GM19328 (cell line): ENCODE data around the gene TUBB.
A peak's percentile ranks its signal among the peaks of the same experiment; 100 is the strongest.

Source experiments
- ATAC-seq: cut with Tn5 transposase; IDR thresholded peaks from one replicate; pipeline ENCODE4 v1.9.1; 2021; ENCODE audit warnings: mild to moderate bottlenecking, moderate library complexity; ENCODE audit not compliant: unreplicated experiment

Gene TUBB

DNA sequence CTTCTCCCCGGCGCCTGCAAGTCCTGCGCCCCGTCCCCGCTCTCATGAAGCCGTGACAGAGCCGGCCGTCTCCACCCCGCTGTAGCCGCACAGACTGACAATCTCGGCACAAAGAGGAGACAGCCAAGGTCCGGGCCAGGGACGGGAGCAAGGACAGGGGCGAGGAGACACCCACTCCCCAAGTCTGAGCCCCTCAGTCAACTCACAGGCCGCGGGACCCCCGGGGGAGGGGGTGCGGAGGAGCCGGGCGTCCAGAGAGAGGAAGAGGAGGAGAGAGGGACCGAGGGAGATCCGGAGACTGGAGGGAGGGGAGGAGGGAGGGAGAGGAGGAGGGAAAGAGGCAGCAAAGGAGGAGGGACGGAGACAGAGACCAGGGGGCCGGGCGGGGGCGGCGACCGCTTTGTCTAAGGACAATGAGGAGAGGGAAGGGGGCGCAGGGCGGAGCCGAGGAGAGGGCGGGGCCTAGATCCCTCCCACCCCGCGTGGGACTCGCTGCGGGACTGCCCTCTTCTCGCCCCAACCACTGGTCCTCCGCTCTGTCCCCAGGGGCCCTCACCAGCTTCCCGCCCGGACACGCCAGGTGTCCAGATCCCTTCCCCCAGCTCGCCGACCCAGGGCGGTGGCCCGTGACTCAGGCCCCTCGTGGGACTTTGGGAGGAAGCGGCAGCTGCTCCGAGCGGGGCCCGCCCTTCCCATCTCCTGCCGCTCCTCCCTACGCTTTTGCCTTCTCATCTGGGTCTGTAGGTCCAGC, 33.1 kb upstream of the TUBB start:
- ATAC-seq: peak; percentile 41

DNA sequence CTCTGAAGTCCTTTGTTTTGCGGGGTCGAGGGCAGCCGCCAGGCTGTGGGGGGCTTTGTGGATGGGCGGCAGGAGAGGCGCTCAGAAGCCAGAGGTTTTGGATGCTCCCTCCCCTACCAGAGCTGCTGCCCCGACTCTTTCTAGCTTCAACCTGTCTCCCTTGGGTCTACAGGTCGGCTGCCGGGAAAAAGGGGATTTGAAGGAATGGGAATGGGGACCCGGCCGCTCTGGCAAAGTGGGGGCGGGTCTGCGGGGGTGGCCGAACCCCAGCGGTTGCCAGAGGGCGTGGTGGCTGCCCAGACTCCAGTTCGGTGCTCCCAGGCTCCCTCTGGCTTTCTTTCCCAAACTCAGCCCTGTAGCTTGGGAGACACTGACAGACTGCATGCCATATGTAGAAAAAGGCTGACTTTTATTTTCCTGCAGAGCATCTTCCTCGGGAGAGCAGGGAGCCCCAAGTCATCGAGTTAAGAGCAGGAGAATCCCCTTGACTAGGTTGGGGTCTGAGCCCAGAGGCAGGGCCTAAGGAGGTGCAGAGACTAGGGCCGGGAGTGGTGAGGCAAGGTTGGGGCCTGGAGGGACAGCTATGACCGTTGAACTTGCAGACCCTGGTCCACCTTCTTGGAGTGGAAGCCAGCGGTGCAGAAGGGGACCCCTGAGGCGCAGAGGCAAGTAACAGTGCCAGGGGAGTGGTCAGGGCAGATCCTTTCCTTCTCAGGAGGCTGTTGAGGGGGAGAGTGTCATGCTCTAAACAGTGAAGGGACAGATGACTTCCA, 32.3 kb upstream of the TUBB start:
- no peak for ATAC-seq

DNA sequence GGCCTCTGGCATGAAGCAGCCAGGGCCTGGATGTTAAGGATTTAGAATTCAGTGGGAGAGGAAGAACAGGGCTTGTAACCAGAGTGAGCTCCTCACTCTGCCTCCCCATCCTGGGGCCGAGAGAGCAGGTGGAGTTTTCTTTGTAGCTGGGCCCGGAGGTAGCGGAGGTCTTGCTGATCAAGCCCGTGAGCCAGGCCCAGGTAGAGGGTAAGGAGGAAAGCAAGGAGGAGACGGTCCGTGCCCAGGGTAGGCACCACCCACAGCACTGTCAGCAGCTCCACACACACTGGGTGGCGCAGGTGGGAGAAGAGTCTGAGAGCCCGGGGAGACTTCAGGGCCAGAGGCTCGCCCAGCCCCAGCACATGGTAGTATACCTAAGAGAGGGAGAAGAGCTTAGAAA, 31.6 kb upstream of the TUBB start:
- ATAC-seq: no peak

DNA sequence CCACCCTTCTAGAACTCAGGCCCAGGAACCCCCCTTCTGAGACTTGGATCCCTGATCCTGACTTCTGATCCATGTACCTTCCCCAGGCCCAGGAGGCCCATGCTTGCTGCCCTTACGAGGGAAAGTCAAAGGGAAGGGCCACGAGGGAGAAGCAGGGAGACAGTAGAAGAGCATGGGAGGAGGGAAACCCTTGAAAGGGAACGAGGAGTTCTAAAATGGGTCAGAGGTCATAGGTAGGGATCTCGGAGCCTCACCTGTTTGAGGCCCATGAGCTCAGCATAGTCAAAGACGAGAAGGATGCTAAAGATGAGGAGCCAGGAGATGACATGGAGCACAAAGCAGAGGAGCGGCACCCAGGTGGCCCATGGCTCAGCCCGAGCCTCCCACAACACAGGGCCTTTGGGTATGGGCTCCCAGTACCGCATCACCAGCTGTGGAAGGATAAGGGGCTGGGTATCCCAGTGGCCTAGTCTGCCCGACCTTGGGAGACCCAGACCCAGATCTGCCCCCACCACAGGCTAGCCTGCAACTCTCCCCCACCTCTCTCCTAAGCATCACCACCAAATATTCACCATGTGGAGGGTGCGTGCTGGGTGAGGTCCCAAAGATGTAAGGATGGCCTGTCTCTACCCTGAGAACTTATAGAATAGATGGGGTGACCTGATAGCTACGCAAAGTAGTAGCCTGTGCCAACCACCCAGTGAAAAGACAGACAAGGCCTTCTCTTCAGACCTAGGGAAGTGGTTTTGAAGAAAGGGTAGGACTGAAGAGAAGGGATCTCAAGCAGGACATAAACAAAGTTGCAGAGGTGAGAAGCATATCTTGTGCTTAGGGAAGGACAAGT, 30.9 kb upstream of the TUBB start:
- ATAC-seq: no peak

DNA sequence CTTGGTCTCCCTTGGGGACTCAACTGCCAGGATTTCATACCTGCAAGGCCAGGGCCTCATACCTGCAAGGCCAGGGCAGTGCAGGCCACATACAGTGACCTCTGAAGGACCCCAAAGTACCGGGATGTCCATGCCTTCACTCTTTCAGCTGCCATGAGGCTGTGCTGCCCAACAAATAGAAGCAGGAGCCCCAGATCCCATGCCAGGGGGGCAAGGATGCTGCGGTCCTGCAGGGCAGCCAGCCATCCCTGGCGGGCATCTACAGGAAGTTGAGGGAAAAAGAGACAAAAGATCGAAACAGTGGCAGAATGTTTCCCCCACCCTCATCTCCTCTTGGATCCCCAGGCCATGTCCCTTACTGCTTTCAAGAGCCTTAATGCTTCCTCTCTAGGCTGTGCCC, 30.2 kb upstream of the TUBB start:
- ATAC-seq: no peak

DNA sequence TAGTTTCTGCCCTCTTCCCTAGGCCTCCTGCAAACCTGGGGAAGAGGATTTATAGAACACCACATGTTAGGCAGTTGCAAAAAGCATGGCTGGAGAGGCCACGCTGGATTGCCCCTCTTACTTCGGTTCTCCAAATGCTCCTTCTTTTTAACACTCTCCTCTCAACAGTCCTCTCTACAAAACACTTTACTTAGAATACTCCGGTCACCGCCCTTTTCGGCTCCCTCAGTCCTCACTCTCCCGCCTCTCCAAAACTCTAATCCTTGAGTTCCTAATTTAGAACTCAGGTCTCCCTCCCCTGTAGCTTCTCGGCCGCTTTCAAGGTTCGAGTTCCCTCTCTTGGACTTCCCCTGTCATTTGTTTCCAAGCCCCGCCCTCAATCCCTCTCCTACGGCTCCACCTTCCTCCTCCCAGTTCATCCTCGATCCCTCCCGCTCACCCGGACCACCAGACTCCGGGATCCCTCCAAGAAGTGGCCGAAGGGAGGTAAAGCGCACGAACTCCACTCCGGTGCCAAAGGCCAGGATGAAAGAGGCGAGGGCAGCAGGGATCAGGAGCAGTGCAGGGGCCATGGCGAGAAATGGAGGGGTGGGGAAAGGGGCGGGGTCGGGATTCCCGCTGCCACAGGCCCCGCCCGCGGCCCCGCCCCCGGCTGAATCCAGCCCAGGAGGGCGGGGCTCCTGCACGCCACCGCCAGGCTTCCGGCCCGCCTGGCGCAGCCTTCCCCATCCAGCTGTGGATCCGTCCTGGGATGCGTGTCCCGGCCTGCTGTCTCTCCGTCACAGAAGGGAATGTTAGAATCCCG, 29.5 kb upstream of the TUBB start, which contains the start of gene NRM:
Gene NRM, minus strand, starts transcription at position 582 of the 805 bp plus-strand sequence. Its CDS starts 10 bp downstream, at position 572.
- no peak for ATAC-seq

DNA sequence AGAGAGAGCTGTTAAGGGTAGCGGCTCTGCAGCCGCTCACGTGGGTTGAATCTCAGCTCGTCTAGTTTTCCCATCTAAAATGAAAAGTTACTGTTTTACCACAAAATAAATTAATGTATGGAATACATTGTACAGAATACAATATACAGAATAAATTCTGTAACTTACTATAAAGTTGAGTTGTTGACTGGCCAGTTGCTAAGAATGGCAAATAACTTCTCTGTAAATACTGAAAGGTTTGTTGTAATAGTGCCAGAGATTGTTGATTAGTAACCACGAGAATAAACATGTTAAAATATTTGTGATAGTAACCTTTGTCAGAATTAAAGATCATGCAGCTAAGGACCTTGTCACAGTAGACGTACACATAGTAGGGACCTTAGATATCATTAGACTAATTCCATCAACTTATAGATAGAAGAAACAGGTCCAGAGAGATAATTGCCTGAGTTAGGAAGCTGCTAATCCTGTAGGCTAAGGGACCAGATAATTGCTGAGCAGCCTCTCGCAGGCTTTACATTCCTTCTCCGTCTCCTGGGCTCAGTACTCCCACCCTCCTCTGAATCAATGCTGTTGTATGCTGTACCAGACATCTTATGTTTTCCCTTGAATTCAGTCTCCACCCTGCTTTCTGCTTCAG, 28.8 kb upstream of the TUBB start:
- no peak for ATAC-seq

DNA sequence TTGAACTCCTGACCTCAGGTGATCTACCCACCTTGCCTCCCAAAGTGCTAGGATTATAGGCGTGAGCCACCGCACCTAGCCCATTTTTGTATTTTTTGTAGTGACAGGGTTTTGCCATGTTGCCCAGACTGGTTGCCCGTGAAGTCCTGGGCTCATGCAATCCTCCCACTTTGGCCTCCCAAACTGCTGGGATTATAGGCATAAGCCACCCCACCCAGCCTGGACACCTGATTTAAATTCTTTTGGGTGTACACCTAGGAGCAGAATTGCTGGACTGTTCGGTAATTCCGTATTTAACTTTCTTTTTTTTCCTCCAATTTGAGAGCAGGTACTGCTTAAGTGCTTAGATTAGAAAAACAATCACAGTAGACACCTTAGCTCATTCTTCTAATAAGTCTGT, 23.7 kb upstream of the TUBB start:
- ATAC-seq: no peak

DNA sequence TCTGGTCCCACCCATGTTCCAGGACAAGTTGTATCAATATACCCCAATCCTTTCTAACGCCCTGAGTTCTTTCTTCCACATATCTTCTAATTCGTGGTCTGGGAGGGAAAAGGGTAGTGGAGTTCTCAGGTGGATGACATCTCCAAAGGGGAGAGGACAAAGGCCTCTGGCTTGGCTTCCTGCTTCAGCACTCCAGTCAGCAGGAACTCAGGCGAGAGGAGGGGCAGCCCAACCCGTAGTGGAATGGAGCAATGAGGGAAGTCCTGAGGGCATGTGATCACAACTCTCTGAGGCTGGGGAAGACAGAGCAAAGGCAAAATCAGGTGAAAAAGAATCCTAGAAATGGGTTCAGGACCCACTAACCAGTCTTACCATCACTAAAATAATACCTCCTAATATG, 19.8 kb upstream of the TUBB start:
- ATAC-seq: no peak

DNA sequence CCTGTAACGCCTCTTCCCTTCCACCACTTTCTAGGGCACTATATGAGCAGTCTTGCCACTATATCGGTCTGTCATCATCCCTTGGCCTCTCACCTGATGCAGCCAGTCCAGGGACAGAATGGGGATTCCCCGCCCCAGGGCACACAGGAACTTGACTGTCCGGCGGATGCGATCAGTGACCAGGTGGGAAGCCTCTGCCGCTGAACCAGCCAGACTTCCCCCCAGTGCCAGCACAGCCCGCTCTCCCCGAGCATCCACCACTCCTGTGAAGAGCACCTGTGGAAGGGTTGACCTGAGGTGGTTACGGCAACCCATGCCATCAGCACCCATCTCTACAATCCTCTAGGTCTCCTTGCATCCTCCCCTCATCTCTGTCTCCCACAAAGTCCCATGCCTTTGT, 17.1 kb upstream of the TUBB start:
- no peak for ATAC-seq

DNA sequence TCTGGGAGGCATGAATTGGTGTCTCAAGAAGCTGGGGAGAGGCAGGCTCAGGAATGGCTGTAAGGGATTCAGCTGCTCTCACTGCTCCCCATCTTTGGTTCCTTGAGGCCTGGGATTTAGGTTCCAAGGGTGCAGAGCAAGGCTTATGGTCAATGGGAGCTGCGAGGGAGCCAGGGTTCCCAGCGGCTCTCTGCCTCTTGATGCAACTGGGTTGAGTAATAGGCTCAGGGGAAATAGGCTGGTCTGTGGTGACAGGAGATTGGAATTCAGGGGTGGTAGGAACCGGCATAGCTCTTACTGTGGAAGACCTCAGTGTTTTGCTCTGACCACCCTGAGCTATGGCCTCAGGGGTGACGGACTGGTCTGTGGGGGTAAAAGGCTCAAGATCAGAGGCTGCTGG, 16.3 kb upstream of the TUBB start:
- no peak for ATAC-seq

DNA sequence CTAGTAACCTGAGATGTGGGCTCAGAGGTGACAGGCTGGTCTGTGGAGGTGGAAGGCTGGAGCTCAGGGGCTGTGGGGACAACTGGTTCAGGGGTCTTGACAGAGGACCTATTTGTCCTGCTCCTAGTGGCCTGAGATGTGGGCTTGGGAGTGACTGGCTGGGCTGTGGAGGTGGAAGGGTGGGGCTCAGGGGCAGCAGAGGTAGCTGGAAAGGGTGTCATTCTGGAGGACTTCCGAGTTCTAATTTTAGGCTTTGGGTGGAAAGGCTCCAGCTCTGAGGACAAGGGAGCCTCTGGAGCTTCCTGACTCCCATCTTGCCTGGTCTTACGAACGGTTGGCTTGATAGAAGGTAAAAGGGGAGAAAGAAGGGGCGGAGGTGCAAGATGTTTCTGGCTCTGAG, 14.5 kb upstream of the TUBB start:
- ATAC-seq: no peak

DNA sequence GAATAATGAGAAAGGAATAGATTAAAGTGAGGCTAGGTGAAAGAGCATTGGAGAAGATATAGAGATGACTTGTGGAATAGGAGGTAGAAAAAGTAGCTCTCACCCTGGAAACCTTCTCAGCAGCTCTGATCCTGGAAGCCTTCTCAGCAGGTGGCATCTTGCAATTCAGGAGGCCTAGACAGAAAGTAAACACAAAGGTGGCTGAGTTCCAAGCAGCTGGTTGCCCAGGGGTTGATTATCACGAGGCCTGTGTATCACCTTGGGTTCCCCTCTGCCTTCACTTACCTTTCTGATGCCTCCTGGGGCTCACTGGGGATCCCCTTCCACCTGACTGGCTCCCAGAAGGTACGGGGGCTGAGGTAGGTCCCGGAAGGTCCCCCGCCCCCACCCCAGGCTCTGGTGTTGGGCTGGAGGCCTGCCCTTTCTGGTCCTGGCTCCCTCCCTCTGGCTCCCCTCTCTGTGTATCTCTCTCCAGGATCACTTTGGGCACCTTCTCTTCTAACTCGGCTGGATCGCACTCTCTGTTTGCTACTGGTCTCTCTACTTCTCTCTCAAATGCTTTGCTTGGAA, 12.8 kb upstream of the TUBB start:
- ATAC-seq: no peak

DNA sequence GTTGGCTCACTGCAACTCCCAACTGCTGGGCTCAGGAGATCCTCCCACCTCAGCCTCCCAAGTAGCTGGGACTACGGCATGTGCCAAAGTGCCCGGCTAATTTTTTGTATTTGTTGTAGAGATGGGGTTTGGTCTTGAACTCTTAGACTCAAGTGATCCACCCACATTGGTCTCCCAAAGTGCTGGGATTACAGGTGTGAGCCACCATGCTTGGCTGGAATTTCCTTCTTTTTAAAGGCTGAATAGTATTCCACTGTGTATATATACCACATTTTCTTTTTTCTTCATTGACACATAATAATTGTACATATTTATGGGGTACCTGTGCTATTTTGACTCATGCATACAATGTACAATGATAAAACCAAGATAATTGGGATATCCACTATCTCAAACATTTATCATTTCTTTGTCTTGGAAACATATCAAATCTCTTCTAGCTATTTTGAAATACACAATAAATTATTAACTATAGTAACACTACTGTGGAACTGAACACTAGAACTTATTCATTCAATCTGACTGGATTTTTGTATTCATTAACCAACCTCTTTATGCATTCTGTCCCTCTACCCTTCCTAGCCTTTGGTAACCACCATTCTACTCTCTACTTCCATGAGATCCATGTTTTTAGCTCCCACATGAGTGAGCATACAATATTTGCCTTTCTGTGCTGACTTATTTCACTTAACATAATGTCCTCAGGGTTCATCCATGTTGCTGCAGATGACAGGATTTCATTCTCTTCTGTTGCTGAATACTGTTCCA, 10.9 kb upstream of the TUBB start:
- ATAC-seq: no peak

DNA sequence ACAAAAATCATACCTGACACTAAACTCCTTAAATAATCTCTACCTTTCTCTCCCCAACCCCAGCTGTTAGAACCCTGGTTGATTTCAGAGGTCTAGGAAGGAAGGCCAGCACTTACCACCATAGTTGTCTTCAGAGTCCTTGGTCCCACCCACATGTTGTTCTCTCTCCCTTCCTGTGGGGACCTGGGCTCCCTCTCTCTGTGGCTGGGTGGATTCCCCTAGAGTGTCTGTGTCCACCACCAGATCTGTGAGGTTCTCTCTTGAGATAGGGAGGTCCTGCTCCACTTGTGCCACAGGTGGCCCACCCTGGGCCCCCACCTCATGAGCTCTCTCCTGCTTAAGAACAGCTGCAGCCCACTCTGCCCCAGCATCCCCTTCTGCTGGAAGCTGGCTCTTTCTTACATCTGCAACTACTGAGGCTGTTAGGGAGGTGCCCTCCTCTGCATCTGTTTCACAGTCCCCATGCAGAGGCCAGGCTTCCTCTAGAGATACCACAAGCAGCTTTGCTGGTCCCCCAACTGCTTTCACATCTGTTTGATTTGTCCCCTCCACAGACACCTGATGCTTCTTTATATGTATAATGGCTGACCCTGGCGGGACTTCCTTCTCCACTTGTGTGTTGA, 8.3 kb upstream of the TUBB start:
- ATAC-seq: no peak

DNA sequence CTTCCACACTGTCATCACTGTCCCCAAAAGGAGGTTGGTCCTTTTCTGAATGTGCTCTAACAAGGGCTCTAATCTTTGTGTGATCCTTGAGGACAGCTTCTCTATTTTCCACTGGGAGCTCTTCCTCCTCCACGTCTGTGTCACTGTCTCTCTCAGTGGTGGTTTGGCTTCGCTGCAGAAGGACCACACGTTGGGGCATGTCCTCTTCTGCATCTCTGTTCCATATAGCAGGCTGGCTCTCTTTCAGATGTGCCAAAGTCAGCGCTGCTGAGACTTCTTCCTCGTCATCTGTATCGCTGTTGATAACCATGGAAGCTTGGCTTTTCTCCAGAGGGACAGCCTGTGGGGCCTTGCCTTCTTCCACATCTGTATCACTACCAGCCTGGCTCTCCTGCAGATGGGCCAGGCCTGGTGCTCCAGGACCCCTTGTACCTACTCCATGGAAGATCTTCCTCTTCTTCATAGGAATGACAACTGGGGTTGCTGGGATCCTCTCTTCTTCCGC, 7.7 kb upstream of the TUBB start:
- ATAC-seq: no peak

DNA sequence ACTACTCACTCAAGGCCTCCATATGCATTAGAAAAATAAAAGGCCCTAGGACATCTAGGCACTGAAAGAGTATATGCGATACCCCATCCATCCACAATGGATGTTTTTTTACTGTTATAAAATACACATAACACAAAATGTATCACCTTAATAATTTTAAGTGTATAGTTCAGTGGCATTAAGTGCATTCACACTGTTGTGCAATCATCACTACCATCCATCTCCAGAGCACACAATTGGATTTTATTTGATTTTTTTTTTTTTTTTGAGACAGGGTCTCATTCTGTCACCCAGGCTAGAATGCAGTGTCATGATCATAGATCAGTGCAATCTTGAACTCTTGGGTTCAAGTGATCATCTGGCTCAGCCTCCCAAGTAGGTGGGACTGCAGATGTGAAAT, 5.9 kb upstream of the TUBB start:
- ATAC-seq: no peak

DNA sequence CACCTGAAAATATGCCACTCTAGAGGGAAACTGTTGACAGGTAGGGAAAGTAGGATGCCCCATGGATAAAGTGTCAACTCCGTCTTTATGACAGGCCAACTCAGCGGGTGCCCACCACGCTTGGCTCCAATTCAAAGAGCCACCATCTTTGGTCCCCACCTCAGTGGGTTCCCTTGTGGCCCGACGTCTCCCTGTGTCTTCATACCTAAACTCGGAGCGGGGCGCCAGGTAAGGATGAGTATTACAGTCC, 3.3 kb upstream of the TUBB start:
- no peak for ATAC-seq
